Esophagus (tissue), 2 donors: ENCODE data around the gene OR2AE1. TPM values are rescaled to one million over a fixed set of nuclear protein-coding genes. Genes with fewer than 3 reads are reported as not detected.

Experiments
- polyA plus RNA-seq, 2 donors: library from polyadenylated mRNA; stranded (reverse); fragments of 200-250 nt; gene quantifications; one replicate each; pipeline ENCODE4 v1.2.3, GENCODE V29; 2013
- donor health status: healthy with polysubstance abuse.
- donor health status: Bipolar disorder and iron deficiency.

The OR2AE1 gene
- polyA plus RNA-seq, 2 donors: not detected

Other genes with a start within 250 kb of the OR2AE1 start
- gene CYP3A5, start 197.0 kb downstream of the OR2AE1 start, polyA plus RNA-seq: 10 to 100 TPM; 16.1 to 51.2 TPM
- under 1 TPM in 1 of 2 donors, not detected in 1; 0.02 TPM for gene CYP3A7, start 141.8 kb downstream of the OR2AE1 start, polyA plus RNA-seq
- gene CYP3A4, start 92.8 kb downstream of the OR2AE1 start, polyA plus RNA-seq: under 1 TPM; 0.16 to 0.20 TPM
- not detected for gene CYP3A43, start 49.0 kb downstream of the OR2AE1 start, polyA plus RNA-seq
- 10 to 100 TPM in 1 of 2 donors, 1 to 10 TPM in 1; 9.4 to 11.8 TPM for gene TRIM4, start 42.5 kb upstream of the OR2AE1 start, polyA plus RNA-seq
- not detected for gene GJC3, start 52.6 kb upstream of the OR2AE1 start, polyA plus RNA-seq
- gene AZGP1, start 99.0 kb upstream of the OR2AE1 start, polyA plus RNA-seq: 1 to 10 TPM; 1.6 to 2.0 TPM
- 10 to 100 TPM; 10.5 to 25.0 TPM for gene ZKSCAN1, start 138.6 kb upstream of the OR2AE1 start, polyA plus RNA-seq
- gene ZSCAN21, start 172.7 kb upstream of the OR2AE1 start, polyA plus RNA-seq: 1 to 10 TPM; 3.8 to 3.9 TPM
- gene ZNF3, start 204.7 kb upstream of the OR2AE1 start, polyA plus RNA-seq: 10 to 100 TPM; 10.4 to 14.6 TPM
- 100 to 1,000 TPM in 1 of 2 donors, 10 to 100 TPM in 1; 86.7 to 119 TPM for gene COPS6, start 211.9 kb upstream of the OR2AE1 start, polyA plus RNA-seq
- 10 to 100 TPM; 46.4 to 66.8 TPM for gene MCM7, start 224.4 kb upstream of the OR2AE1 start, polyA plus RNA-seq
- 10 to 100 TPM; 17.3 to 19.3 TPM for gene AP4M1, start 224.6 kb upstream of the OR2AE1 start, polyA plus RNA-seq
- gene TAF6, start 242.3 kb upstream of the OR2AE1 start, polyA plus RNA-seq: 10 to 100 TPM; 23.3 to 29.6 TPM
- 1 to 10 TPM; 5.5 to 5.8 TPM for gene CNPY4, start 242.6 kb upstream of the OR2AE1 start, polyA plus RNA-seq
- gene MBLAC1, start 249.9 kb upstream of the OR2AE1 start, polyA plus RNA-seq: 1 to 10 TPM; 2.7 to 3.7 TPM